ENCODE data around the gene IL1RAPL2. TPM values are rescaled to one million over a fixed set of nuclear protein-coding genes. Genes with fewer than 3 reads are reported as not detected.

The IL1RAPL2 gene
- total and polyA plus RNA-seq, 2 of the 8 experiments (the other 6 are each of a cell fraction or from before 2014, with no cell fraction given) = 0.20 to 1.3 TPM

DNA sequence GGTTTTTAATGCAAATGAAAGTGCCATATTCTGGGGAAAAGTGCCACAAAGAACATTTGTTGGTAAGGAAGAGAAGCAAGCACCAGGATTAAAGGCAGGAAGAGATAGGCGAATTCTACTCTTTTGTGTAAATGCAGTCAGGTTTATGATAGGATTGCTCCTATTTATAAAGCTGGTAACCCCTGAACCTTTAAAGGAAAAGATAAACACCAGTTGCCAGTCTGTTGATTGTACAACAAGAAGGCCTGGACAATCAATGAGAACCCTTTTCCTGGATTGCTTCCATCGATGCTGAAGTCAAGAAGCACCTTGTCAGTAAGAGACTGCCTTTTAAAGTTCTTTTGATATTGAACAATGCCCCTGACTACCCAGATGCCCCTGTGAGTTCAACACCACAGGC lies 1098.2 kb downstream of the IL1RAPL2 start (continued):
- TF ChIP-seq, protein P1, sequence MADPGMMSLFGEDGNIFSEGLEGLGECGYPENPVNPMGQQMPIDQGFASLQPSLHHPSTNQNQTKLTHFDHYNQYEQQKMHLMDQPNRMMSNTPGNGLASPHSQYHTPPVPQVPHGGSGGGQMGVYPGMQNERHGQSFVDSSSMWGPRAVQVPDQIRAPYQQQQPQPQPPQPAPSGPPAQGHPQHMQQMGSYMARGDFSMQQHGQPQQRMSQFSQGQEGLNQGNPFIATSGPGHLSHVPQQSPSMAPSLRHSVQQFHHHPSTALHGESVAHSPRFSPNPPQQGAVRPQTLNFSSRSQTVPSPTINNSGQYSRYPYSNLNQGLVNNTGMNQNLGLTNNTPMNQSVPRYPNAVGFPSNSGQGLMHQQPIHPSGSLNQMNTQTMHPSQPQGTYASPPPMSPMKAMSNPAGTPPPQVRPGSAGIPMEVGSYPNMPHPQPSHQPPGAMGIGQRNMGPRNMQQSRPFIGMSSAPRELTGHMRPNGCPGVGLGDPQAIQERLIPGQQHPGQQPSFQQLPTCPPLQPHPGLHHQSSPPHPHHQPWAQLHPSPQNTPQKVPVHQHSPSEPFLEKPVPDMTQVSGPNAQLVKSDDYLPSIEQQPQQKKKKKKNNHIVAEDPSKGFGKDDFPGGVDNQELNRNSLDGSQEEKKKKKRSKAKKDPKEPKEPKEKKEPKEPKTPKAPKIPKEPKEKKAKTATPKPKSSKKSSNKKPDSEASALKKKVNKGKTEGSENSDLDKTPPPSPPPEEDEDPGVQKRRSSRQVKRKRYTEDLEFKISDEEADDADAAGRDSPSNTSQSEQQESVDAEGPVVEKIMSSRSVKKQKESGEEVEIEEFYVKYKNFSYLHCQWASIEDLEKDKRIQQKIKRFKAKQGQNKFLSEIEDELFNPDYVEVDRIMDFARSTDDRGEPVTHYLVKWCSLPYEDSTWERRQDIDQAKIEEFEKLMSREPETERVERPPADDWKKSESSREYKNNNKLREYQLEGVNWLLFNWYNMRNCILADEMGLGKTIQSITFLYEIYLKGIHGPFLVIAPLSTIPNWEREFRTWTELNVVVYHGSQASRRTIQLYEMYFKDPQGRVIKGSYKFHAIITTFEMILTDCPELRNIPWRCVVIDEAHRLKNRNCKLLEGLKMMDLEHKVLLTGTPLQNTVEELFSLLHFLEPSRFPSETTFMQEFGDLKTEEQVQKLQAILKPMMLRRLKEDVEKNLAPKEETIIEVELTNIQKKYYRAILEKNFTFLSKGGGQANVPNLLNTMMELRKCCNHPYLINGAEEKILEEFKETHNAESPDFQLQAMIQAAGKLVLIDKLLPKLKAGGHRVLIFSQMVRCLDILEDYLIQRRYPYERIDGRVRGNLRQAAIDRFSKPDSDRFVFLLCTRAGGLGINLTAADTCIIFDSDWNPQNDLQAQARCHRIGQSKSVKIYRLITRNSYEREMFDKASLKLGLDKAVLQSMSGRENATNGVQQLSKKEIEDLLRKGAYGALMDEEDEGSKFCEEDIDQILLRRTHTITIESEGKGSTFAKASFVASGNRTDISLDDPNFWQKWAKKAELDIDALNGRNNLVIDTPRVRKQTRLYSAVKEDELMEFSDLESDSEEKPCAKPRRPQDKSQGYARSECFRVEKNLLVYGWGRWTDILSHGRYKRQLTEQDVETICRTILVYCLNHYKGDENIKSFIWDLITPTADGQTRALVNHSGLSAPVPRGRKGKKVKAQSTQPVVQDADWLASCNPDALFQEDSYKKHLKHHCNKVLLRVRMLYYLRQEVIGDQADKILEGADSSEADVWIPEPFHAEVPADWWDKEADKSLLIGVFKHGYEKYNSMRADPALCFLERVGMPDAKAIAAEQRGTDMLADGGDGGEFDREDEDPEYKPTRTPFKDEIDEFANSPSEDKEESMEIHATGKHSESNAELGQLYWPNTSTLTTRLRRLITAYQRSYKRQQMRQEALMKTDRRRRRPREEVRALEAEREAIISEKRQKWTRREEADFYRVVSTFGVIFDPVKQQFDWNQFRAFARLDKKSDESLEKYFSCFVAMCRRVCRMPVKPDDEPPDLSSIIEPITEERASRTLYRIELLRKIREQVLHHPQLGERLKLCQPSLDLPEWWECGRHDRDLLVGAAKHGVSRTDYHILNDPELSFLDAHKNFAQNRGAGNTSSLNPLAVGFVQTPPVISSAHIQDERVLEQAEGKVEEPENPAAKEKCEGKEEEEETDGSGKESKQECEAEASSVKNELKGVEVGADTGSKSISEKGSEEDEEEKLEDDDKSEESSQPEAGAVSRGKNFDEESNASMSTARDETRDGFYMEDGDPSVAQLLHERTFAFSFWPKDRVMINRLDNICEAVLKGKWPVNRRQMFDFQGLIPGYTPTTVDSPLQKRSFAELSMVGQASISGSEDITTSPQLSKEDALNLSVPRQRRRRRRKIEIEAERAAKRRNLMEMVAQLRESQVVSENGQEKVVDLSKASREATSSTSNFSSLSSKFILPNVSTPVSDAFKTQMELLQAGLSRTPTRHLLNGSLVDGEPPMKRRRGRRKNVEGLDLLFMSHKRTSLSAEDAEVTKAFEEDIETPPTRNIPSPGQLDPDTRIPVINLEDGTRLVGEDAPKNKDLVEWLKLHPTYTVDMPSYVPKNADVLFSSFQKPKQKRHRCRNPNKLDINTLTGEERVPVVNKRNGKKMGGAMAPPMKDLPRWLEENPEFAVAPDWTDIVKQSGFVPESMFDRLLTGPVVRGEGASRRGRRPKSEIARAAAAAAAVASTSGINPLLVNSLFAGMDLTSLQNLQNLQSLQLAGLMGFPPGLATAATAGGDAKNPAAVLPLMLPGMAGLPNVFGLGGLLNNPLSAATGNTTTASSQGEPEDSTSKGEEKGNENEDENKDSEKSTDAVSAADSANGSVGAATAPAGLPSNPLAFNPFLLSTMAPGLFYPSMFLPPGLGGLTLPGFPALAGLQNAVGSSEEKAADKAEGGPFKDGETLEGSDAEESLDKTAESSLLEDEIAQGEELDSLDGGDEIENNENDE (IDR thresholded peaks at IDR 0.05; ENCODE audit: insufficient replicate concordance, low read length) = no peak
- TF ChIP-seq ASH2L (IDR thresholded peaks at IDR 0.05; ENCODE audit: low read length) = no peak
- TF ChIP-seq SP4 (IDR thresholded peaks at IDR 0.05; ENCODE audit: low read length) = no peak
- TF ChIP-seq HDAC6 (IDR thresholded peaks at IDR 0.05; ENCODE audit: low read depth, low read length) = no peak
- TF ChIP-seq POU5F1 (IDR thresholded peaks at IDR 0.05; ENCODE audit: low read depth, low read length) = no peak
- TF ChIP-seq EP300 (IDR thresholded peaks at IDR 0.05; ENCODE audit: borderline replicate concordance in 1 of 2, low read depth in 2 of 2, low read length in 2 of 2) = no peak

Measured in H1 (cell line).